CD8-positive, alpha-beta memory T cell (primary cell): ENCODE results near the gene TUBB3. TPM values are rescaled to one million over a fixed set of nuclear protein-coding genes. Genes with fewer than 3 reads are reported as not detected.

Experiments used
- CTCF ChIA-PET: fragments of 350-600 bp; sonication (Branson Sonifier 250); formaldehyde crosslinking; loops from one replicate; lab custom pipeline; 2021; ENCODE audit warnings: antibody characterized with exemption; lab: Charles Lee
- POLR2A ChIA-PET: fragments of 350-600 bp; sonication (Branson Sonifier 250); formaldehyde crosslinking; loops from one replicate; lab custom pipeline; 2021; ENCODE audit warnings: antibody characterized with exemption; lab: Charles Lee
- DNase-seq, 5 donors: peaks; one replicate each; pipeline versions ENCODE4 v3.0.0 to v3.0.0-alpha.2; 2020 to 2022; ENCODE audit warnings: mixed read lengths in 1 of 5
- H3K27ac ChIP-seq: one replicate; pipeline ENCODE4 v1.7.0; 2013; ENCODE audit warnings: low read depth, mild to moderate bottlenecking, low read length, moderate library complexity
- H3K27me3 ChIP-seq: 2 replicates; pipeline ENCODE4 v1.7.0; 2013; ENCODE audit warnings: low read length, mild to moderate bottlenecking; ENCODE audit not compliant: insufficient read depth, poor library complexity, severe bottlenecking
- H3K36me3 ChIP-seq: 2 replicates; pipeline ENCODE4 v1.7.0; 2013; ENCODE audit warnings: mild to moderate bottlenecking, low read length, moderate library complexity; ENCODE audit not compliant: insufficient read depth
- H3K4me1 ChIP-seq: 2 replicates; pipeline ENCODE4 v1.7.0; 2013; ENCODE audit warnings: mild to moderate bottlenecking, low read length, moderate library complexity; ENCODE audit not compliant: insufficient read depth
- H3K4me3 ChIP-seq: 2 replicates; pipeline ENCODE4 v1.7.0; 2013; ENCODE audit warnings: mild to moderate bottlenecking, low read length
- H3K9me3 ChIP-seq: 2 replicates; pipeline ENCODE4 v1.7.0; 2013; ENCODE audit warnings: mild to moderate bottlenecking, low read length
- H3K27ac Mint-ChIP-seq, 8 donors: one replicate each; pipeline ENCODE4 v1.8.0; 2020 to 2021; ENCODE audit warnings: mixed read lengths in 8 of 8, mild to moderate bottlenecking in 6 of 8, inconsistent platforms in 3 of 8, moderate library complexity in 3 of 8
- H3K27me3 Mint-ChIP-seq, 2 donors: one replicate each; pipeline ENCODE4 v1.8.0; 2020 to 2021; ENCODE audit warnings: mixed read lengths in 2 of 2, mild to moderate bottlenecking in 1 of 2, moderate library complexity in 1 of 2
- H3K36me3 Mint-ChIP-seq, 3 donors: one replicate each; pipeline ENCODE4 v1.8.0; 2020 to 2021; ENCODE audit warnings: mixed read lengths in 3 of 3, inconsistent platforms in 1 of 3, mild to moderate bottlenecking in 1 of 3
- H3K4me1 Mint-ChIP-seq, 3 donors: one replicate each; pipeline ENCODE4 v1.8.0; 2020 to 2021; ENCODE audit warnings: mixed read lengths in 3 of 3, inconsistent platforms in 1 of 3, mild to moderate bottlenecking in 1 of 3
- H3K4me3 Mint-ChIP-seq, 7 donors: one replicate each; pipeline ENCODE4 v1.8.0; 2020 to 2021; ENCODE audit warnings: mixed read lengths in 7 of 7, mild to moderate bottlenecking in 6 of 7, moderate library complexity in 4 of 7, inconsistent platforms in 2 of 7
- H3K9me3 Mint-ChIP-seq, 5 donors: one replicate each; pipeline ENCODE4 v1.8.0; 2020 to 2022; ENCODE audit warnings: mixed read lengths in 5 of 5, mild to moderate bottlenecking in 3 of 5, moderate library complexity in 2 of 5, inconsistent platforms in 1 of 5
- polyA plus RNA-seq: library from polyadenylated mRNA; unstranded; fragments of 300-500 nt; fragmentation: Illumina TruSeq; gene quantifications from one replicate; pipeline ENCODE4 v1.2.3, GENCODE V29; 2021
- total RNA-seq, 2 experiments: library from RNA; stranded (reverse); gene quantifications; one replicate each; pipeline ENCODE4 v1.2.3, GENCODE V29; 2021

Gene TUBB3
- total and polyA plus RNA-seq, 3 experiments from 2014 or later: 0.31 to 0.38 TPM; not detected in 1

DNA sequence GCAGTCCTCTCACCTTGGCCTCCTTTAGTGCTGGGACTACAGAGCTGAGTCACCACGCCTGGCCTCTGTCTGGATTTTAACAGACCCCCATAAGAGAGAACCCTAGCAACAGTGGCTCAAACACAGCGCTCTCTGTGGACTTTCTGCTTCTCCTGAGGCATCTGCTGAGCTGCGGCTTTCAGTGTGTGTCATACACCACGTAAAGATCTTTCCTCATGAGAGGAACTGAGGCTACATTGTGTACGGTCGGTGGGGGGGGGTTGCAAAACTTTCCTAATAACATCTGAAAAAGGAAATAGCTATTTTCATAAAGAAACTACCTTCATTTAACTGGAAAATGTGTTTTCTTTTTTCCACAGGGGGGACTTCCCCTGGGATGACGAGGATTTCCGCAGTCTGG lies 58.3 kb downstream of the TUBB3 start:
- H3K4me1 Mint-ChIP-seq: peaks cover 0 to 9% (median 0%) of the 10 kb centered on the region in 3 donors
- ChIA-PET CTCF (no interaction called here), POLR2A (no interaction called here)

DNA sequence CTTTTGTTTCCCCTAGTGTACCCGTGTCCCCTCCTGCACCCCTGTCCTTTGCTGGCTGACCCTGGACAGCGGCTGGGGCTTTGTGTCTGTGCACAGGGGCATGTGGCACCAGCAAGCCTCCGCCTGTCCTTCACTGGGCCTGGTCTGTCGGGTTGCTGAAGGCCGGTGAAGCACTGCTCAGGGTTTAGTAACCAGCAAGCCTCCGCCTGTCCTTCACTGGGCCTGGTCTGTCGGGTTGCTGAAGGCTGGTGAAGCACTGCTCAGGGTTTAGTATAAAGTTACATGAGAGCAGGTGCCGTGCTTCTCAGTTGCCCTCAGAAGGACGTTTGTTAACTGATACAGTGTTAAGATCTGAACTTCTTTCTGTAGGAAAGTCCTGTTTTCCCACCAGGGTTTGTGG lies 59.2 kb downstream of the TUBB3 start:
- CTCF ChIA-PET: no interaction called here
- Mint-ChIP-seq H3K27ac (no peak overlapping the region), H3K4me1 (peaks cover 0 to 8% (median 0%) of the 10 kb centered on the region in 3 donors), H3K4me3 (no peak overlapping the region), H3K27me3 (no peaks in the 10 kb centered on the region), H3K36me3 (peaks cover 8 to 85% (median 23%) of the 10 kb centered on the region in 3 donors), H3K9me3 (no peaks in the 10 kb centered on the region)
- POLR2A ChIA-PET: no interaction called here
- DNase-seq: no peak
- Histone ChIP-seq H3K27ac (no peak overlapping the region), H3K36me3 (peaks cover 62% of the 10 kb centered on the region), H3K9me3 (no peaks in the 10 kb centered on the region), H3K4me1 (no peaks in the 10 kb centered on the region), H3K27me3 (no peaks in the 10 kb centered on the region), H3K4me3 (no peak overlapping the region)

More for the DNA sequence above, 58.3 kb downstream of the TUBB3 start:
- Histone ChIP-seq H3K36me3 (peaks cover 57% of the 10 kb centered on the region), H3K4me1 (no peaks in the 10 kb centered on the region), H3K9me3 (no peaks in the 10 kb centered on the region), H3K27me3 (no peaks in the 10 kb centered on the region), H3K4me3 (no peak overlapping the region), H3K27ac (no peak overlapping the region)
- no peak for DNase-seq
- no peak overlapping the region for H3K27ac Mint-ChIP-seq
- no peaks in the 10 kb centered on the region for H3K9me3 Mint-ChIP-seq
- H3K4me3 Mint-ChIP-seq: no peak overlapping the region
- peaks cover 4 to 78% (median 18%) of the 10 kb centered on the region in 3 donors for H3K36me3 Mint-ChIP-seq
- no peaks in the 10 kb centered on the region for H3K27me3 Mint-ChIP-seq

DNA sequence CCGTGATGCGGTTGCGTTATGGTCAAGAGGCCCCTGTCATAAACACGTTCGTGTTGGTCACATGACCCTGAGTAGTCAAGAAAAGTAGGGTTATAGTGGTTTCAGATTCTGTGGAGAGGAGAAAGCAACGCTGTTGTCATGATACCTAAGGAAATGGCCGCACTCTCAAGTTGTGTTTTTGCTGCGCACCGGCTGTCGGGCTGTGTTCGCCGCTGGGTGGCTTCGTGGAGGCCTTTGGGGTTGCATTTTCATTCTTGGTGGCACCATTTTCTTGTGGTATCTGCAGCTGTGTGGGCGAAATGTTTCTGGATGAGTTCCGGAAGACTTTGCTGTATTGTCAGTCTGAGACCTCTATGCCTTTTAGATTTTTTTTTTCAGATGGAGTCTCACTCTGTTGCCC lies 60.4 kb downstream of the TUBB3 start:
- H3K9me3 Mint-ChIP-seq: no peaks in the 10 kb centered on the region
- no peaks in the 10 kb centered on the region for H3K4me1 ChIP-seq
- H3K27me3 Mint-ChIP-seq: no peaks in the 10 kb centered on the region
- H3K36me3 ChIP-seq: peaks cover 52% of the 10 kb centered on the region
- no peak overlapping the region for H3K4me3 ChIP-seq
- no peak for DNase-seq
- H3K27ac Mint-ChIP-seq: peak overlapping the region in 1 of 8 donors; percentile 43
- CTCF ChIA-PET: no interaction called here
- POLR2A ChIA-PET: no interaction called here
- peaks cover 0 to 6% (median 0%) of the 10 kb centered on the region in 3 donors for H3K4me1 Mint-ChIP-seq
- no peak overlapping the region for H3K27ac ChIP-seq
- no peaks in the 10 kb centered on the region for H3K27me3 ChIP-seq
- no peak overlapping the region for H3K4me3 Mint-ChIP-seq
- peaks cover 8 to 85% (median 22%) of the 10 kb centered on the region in 3 donors for H3K36me3 Mint-ChIP-seq
- H3K9me3 ChIP-seq: no peaks in the 10 kb centered on the region

DNA sequence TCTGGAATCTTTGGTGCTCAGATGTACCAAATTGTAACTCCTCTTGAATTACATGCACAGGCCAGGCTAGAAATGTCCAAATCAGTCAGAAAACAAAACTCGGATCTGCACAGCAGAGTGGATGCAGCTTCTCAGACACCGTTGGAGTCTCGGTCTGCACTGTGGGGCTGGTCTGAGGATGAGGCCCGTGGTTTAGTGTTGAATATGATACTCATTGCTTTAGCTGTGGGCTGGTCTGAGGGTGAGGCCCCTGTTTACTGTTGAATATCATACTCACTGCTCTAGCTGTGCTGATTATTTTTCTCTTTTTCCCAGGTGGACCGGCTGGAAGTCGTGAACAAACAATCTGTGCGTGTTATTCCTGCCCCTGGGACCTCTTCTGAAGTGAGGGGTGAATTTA lies 61.1 kb downstream of the TUBB3 start:
- H3K4me3 ChIP-seq: no peak overlapping the region
- ChIA-PET POLR2A (no interaction called here), CTCF (no interaction called here)
- no peaks in the 10 kb centered on the region for H3K9me3 ChIP-seq
- no peaks in the 10 kb centered on the region for H3K27me3 ChIP-seq
- peaks cover 0 to 3% (median 0%) of the 10 kb centered on the region in 3 donors for H3K4me1 Mint-ChIP-seq
- no peaks in the 10 kb centered on the region for H3K9me3 Mint-ChIP-seq
- H3K4me1 ChIP-seq: no peaks in the 10 kb centered on the region
- no peak for DNase-seq
- H3K36me3 ChIP-seq: peaks cover 52% of the 10 kb centered on the region
- no peaks in the 10 kb centered on the region for H3K27me3 Mint-ChIP-seq
- no peak overlapping the region for H3K27ac Mint-ChIP-seq
- no peak overlapping the region for H3K27ac ChIP-seq
- peaks cover 8 to 86% (median 21%) of the 10 kb centered on the region in 3 donors for H3K36me3 Mint-ChIP-seq
- H3K4me3 Mint-ChIP-seq: no peak overlapping the region

DNA sequence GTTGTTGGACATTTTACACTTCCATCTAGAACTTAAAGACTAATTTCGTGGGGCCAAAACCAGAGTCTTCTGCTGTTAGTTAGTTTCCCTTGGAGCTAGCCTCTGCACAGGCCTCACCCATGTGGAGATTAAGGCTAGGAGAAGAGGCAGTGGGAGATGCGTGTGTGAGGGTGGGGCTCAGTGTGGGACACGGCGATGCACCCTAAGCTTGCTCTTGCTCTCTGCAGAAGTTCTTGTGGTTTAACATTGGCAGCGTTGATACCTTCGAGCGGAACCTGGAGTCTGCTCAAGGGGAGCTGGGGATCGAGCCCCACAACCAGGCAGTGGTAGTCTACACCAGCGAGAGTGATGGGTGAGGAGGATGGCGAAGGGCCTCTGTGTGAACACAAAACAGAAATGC lies 62.1 kb downstream of the TUBB3 start:
- Histone ChIP-seq H3K9me3 (no peaks in the 10 kb centered on the region), H3K27me3 (no peaks in the 10 kb centered on the region), H3K36me3 (peaks cover 45% of the 10 kb centered on the region), H3K4me1 (no peaks in the 10 kb centered on the region), H3K4me3 (no peak overlapping the region), H3K27ac (no peak overlapping the region)
- no peaks in the 10 kb centered on the region for H3K27me3 Mint-ChIP-seq
- no peaks in the 10 kb centered on the region for H3K9me3 Mint-ChIP-seq
- no peak for DNase-seq
- ChIA-PET CTCF (no interaction called here), POLR2A (no interaction called here)
- H3K27ac Mint-ChIP-seq: peak overlapping the region in 1 of 8 donors; percentile 54
- H3K4me3 Mint-ChIP-seq: no peak overlapping the region
- H3K4me1 Mint-ChIP-seq: peaks cover 0 to 3% (median 0%) of the 10 kb centered on the region in 3 donors
- H3K36me3 Mint-ChIP-seq: peaks cover 8 to 79% (median 17%) of the 10 kb centered on the region in 3 donors

Other genes with a start within 250 kb of the TUBB3 start
- gene CDK10, start 236.7 kb upstream of the TUBB3 start, total RNA-seq: 10 to 100 TPM; 74.8 to 79.0 TPM
- 31.8 TPM for gene CDK10, start 236.7 kb upstream of the TUBB3 start, polyA plus RNA-seq
- gene SPATA2L, start 221.6 kb upstream of the TUBB3 start, total RNA-seq: 1 to 10 TPM; 7.0 to 7.6 TPM
- gene SPATA2L, start 221.6 kb upstream of the TUBB3 start, polyA plus RNA-seq: 10.3 TPM
- 1 to 10 TPM; 3.7 to 4.0 TPM for gene VPS9D1, start 202.4 kb upstream of the TUBB3 start, total RNA-seq
- 1.6 TPM for gene VPS9D1, start 202.4 kb upstream of the TUBB3 start, polyA plus RNA-seq
- gene ZNF276, start 201.8 kb upstream of the TUBB3 start, total RNA-seq: 10 to 100 TPM; 35.6 to 36.6 TPM
- gene ZNF276, start 201.8 kb upstream of the TUBB3 start, polyA plus RNA-seq: 47.3 TPM
- 10 to 100 TPM; 88.0 to 94.0 TPM for gene FANCA, start 106.7 kb upstream of the TUBB3 start, total RNA-seq
- gene FANCA, start 106.7 kb upstream of the TUBB3 start, polyA plus RNA-seq: 10.8 TPM
- 1 to 10 TPM in 1 of 2 experiments, under 1 TPM in 1; 0.37 to 1.4 TPM for gene SPIRE2, start 94.9 kb upstream of the TUBB3 start, total RNA-seq
- gene SPIRE2, start 94.9 kb upstream of the TUBB3 start, polyA plus RNA-seq: 0.18 TPM
- 100 to 1,000 TPM; 154 to 155 TPM for gene TCF25, start 49.8 kb upstream of the TUBB3 start, total RNA-seq
- gene TCF25, start 49.8 kb upstream of the TUBB3 start, polyA plus RNA-seq: 121 TPM
- 1 to 10 TPM; 1.9 to 2.6 TPM for gene MC1R, start 4.5 kb upstream of the TUBB3 start, total RNA-seq
- gene MC1R, start 4.5 kb upstream of the TUBB3 start, polyA plus RNA-seq: 0.86 TPM
- gene DEF8, start 25.4 kb downstream of the TUBB3 start, total RNA-seq: 10 to 100 TPM; 41.1 to 44.9 TPM
- gene DEF8, start 25.4 kb downstream of the TUBB3 start, polyA plus RNA-seq: 28.4 TPM
- gene DBNDD1, start 96.1 kb downstream of the TUBB3 start, total RNA-seq: under 1 TPM; 0.13 to 0.18 TPM
- gene DBNDD1, start 96.1 kb downstream of the TUBB3 start, polyA plus RNA-seq: 0.94 TPM
- gene PRDM7, start 154.0 kb downstream of the TUBB3 start, total RNA-seq: not detected
- not detected for gene PRDM7, start 154.0 kb downstream of the TUBB3 start, polyA plus RNA-seq